Measurements from ENCODE around the gene TRIM37. TPM values are rescaled to one million over a fixed set of nuclear protein-coding genes. Genes with fewer than 3 reads are reported as not detected.

Gene TRIM37
- total RNA-seq, 1 donor from 2014 or later: 31.4 TPM

DNA sequence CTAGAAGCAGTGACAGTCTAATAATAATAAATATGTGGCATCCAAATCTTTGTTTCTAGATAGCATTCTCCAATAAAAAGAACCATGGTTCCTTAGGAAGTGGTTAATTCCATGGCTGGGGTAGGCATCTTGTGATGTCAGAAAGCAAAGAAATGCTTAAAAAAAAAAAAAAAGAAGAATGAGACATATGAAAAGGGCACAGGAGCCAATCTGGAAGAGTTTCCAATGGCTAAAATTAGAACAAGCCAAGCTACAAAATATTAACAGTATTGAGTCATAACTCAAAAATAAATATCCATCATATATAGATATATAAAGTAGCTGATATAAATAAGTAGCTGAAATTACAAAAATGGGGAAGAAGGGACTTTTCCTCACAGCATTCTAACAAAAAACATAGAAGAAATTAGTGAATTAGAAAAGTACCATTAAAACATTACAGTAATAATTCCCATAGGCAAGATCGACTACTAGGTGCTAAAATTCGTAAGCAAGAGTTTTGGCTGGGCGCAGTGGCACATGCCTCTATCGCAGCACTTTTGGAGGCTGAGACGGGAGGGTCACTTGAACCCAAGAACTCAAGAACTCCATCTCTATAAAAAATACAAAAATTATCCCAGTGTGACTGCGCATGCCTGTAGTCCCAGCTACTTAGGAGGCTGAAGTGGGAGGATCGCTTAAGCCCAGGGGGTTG, 111.3 kb downstream of the TRIM37 start:
- H3K27me3 Mint-ChIP-seq (ENCODE audit: low read depth): no peaks in the 10 kb centered on the region
- intact Hi-C loops (cut with micrococcal nuclease): no loop called here
- H3K4me3 Mint-ChIP-seq (ENCODE audit: low read depth): no peak overlapping the region

GRCh38 chr17:58993311-58993710, 113.4 kb downstream of the TRIM37 start:
- Mint-ChIP-seq H3K36me3 (ENCODE audit: low read depth) (peaks cover 19% of the 10 kb centered on the region), H3K4me1 (ENCODE audit: low read depth) (peaks cover 12% of the 10 kb centered on the region), H3K4me3 (ENCODE audit: low read depth) (no peak overlapping the region), H3K27me3 (ENCODE audit: low read depth) (no peaks in the 10 kb centered on the region), H3K27ac (peak overlapping the region; percentile 38), H3K9me3 (no peaks in the 10 kb centered on the region)
- intact Hi-C loops (cut with micrococcal nuclease): no loop called here
- no peak for DNase-seq (ENCODE audit: low spot score)

More for the DNA sequence above, 111.3 kb downstream of the TRIM37 start:
- H3K36me3 Mint-ChIP-seq (ENCODE audit: low read depth): peaks cover 31% of the 10 kb centered on the region
- H3K9me3 Mint-ChIP-seq: no peaks in the 10 kb centered on the region
- no peak overlapping the region for H3K27ac Mint-ChIP-seq
- no peak for DNase-seq (ENCODE audit: low spot score)
- peaks cover 12% of the 10 kb centered on the region for H3K4me1 Mint-ChIP-seq (ENCODE audit: low read depth)

DNA sequence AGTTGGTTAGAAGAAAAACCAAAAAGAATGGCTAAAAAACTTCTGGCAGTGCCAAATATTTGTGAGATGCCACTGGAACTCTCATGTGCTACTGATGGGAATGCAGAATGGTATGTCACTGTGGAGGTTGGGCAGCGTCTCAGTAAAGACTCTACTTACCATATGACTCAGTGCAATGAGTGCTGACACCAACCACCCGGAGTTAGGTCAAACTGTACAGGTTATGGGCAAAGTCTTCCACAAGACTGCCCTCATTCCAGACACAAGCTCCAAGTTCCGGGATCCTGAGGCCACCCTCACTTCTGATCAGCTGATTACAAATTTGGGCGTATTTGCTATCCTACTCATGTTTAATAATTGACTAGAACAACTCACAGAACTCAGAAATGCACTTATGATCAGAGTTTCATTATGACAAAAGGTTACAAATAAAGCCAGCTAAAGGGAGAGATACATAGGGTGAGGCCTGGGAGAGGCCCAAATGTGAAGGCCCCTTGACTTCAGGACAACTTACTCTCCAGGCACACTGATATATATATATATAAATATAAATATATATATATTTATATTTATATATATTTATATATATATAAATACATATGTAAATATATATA, 114.9 kb downstream of the TRIM37 start:
- H3K4me1 Mint-ChIP-seq (ENCODE audit: low read depth): peaks cover 12% of the 10 kb centered on the region
- intact Hi-C loops (cut with micrococcal nuclease): no loop called here
- no peak overlapping the region for H3K4me3 Mint-ChIP-seq (ENCODE audit: low read depth)
- H3K27ac Mint-ChIP-seq: peak overlapping the region; percentile 15
- no peaks in the 10 kb centered on the region for H3K9me3 Mint-ChIP-seq
- no peaks in the 10 kb centered on the region for H3K27me3 Mint-ChIP-seq (ENCODE audit: low read depth)
- peaks cover 8% of the 10 kb centered on the region for H3K36me3 Mint-ChIP-seq (ENCODE audit: low read depth)
- DNase-seq (ENCODE audit: low spot score): no peak

DNA sequence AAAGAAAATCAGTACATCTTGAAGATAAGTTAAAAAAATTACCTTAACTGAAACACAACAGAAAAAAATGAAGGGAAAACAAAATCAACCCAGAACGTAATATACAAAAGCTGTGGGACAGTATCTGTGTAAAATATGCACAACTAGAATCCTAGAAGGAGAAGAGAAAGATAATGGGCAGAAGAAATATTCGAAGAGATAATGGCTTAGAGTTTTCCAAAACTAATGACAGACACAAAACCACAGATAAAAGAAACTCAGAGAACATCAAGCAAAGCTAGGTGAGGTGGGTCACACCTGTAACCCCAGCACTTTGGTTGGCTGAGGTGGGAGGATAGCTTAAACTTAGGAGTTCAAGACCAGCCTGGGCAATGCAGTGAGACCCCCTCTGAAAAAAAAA, 117.1 kb downstream of the TRIM37 start:
- Mint-ChIP-seq H3K27ac (no peak overlapping the region), H3K27me3 (ENCODE audit: low read depth) (no peaks in the 10 kb centered on the region), H3K4me1 (ENCODE audit: low read depth) (peaks cover 12% of the 10 kb centered on the region), H3K9me3 (no peaks in the 10 kb centered on the region), H3K4me3 (ENCODE audit: low read depth) (no peak overlapping the region), H3K36me3 (ENCODE audit: low read depth) (peaks cover 6% of the 10 kb centered on the region)
- intact Hi-C loops (cut with micrococcal nuclease): no loop called here
- no peak for DNase-seq (ENCODE audit: low spot score)

DNA sequence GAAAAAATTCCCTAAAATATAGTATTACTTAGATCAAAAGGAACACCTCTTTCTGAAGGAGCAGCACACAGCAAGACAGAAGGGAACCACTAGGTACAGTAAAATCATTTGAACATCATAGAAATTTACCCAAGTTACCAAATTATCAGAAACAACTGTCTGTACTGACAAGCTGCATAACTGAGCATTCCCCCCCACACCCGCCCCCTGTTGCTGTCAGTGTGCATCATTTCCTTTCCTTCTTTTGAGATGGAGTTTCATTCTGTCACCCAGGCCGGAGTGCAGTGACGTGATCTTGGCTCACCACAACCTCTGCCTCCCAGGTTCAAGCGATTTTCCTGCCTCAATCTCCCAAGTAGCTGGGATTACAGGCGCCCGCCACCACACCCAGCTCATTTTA, 120.7 kb downstream of the TRIM37 start:
- no peak for DNase-seq (ENCODE audit: low spot score)
- Mint-ChIP-seq H3K4me1 (ENCODE audit: low read depth) (no peaks in the 10 kb centered on the region), H3K27me3 (ENCODE audit: low read depth) (no peaks in the 10 kb centered on the region), H3K9me3 (no peaks in the 10 kb centered on the region), H3K36me3 (ENCODE audit: low read depth) (peaks cover 6% of the 10 kb centered on the region), H3K27ac (no peak overlapping the region), H3K4me3 (ENCODE audit: low read depth) (no peak overlapping the region)
- intact Hi-C loops (cut with micrococcal nuclease): no loop called here

GRCh38 chr17:58985367-58985766, 121.3 kb downstream of the TRIM37 start:
- Mint-ChIP-seq H3K36me3 (ENCODE audit: low read depth) (peaks cover 6% of the 10 kb centered on the region), H3K27me3 (ENCODE audit: low read depth) (no peaks in the 10 kb centered on the region), H3K27ac (no peak overlapping the region), H3K4me1 (ENCODE audit: low read depth) (no peaks in the 10 kb centered on the region), H3K9me3 (no peaks in the 10 kb centered on the region), H3K4me3 (ENCODE audit: low read depth) (no peak overlapping the region)
- intact Hi-C loops (cut with micrococcal nuclease): no loop called here
- no peak for DNase-seq (ENCODE audit: low spot score)

- H3K4me3 Mint-ChIP-seq (ENCODE audit: low read depth): no peak overlapping the region
- no peaks in the 10 kb centered on the region for H3K27me3 Mint-ChIP-seq (ENCODE audit: low read depth)
- H3K36me3 Mint-ChIP-seq (ENCODE audit: low read depth): no peaks in the 10 kb centered on the region
- intact Hi-C loops (cut with micrococcal nuclease): no loop called here
- H3K27ac Mint-ChIP-seq: no peak overlapping the region
- DNase-seq (ENCODE audit: low spot score): no peak
- no peaks in the 10 kb centered on the region for H3K9me3 Mint-ChIP-seq
- no peaks in the 10 kb centered on the region for H3K4me1 Mint-ChIP-seq (ENCODE audit: low read depth)
These were observed 124.1 kb downstream of the TRIM37 start for GRCh38 chr17:58982626-58983025.

DNA sequence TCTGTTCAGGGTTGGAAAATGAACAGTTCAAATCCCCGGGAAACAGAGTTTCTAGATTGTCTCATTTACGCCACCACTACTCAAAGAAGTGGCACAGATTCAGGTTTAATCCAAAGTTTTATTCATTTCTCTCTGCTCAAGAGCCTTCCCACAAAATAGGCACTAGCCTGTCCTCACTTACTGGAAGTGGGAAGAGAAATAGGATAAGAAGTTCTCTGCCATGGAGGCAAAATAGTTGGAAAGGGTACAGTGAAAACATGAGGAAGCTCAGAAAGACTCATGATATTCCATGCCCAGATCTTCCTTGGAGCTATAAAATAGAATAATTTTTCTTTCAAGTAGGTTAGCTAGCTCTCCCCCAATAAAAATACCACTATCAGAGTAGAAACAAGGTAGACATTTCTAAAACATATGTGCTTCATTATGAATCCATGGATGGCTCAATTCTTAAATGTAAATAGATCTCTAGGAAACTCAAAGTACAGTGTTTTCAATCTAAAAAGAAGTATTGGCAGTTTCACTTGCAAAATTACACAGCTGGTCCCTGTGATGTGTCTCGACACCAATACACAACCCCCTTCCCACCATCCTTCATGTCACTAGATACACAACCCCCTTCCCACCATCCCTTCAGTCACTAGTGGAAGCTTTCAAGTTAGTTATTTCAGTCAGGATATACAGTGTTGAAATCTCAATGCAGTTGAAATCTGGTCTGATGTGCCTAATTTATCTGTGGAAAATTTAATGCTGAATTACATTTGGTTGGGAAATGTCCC, 125.8 kb downstream of the TRIM37 start:
- H3K4me3 Mint-ChIP-seq (ENCODE audit: low read depth): no peak overlapping the region
- intact Hi-C loops (cut with micrococcal nuclease): no loop called here
- no peaks in the 10 kb centered on the region for H3K27me3 Mint-ChIP-seq (ENCODE audit: low read depth)
- H3K9me3 Mint-ChIP-seq: no peaks in the 10 kb centered on the region
- no peaks in the 10 kb centered on the region for H3K36me3 Mint-ChIP-seq (ENCODE audit: low read depth)
- no peak for DNase-seq (ENCODE audit: low spot score)
- H3K4me1 Mint-ChIP-seq (ENCODE audit: low read depth): no peaks in the 10 kb centered on the region
- no peak overlapping the region for H3K27ac Mint-ChIP-seq

DNA sequence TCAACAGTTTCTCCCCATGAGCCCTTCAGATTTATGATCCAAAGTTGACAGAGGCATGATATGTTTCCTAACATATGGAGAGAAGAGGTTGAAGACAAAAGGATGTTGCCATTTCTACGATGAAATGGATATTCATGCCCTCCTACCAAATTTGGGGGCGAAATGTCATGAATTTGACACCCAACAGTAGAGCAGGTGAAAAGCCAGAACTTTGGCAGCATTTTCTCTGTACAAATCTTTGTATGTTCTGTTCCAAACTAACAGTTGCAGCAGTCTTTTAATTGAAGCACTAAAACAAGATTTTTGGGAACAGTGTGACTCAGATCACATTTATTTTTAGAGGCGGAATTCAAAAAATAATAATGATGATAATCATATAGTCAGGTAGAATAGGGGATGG, 130.1 kb downstream of the TRIM37 start:
- intact Hi-C loops (cut with micrococcal nuclease): no loop called here
- H3K27me3 Mint-ChIP-seq (ENCODE audit: low read depth): peaks cover 1% of the 10 kb centered on the region
- no peak overlapping the region for H3K4me3 Mint-ChIP-seq (ENCODE audit: low read depth)
- H3K27ac Mint-ChIP-seq: no peak overlapping the region
- H3K36me3 Mint-ChIP-seq (ENCODE audit: low read depth): no peaks in the 10 kb centered on the region
- H3K4me1 Mint-ChIP-seq (ENCODE audit: low read depth): no peaks in the 10 kb centered on the region
- no peaks in the 10 kb centered on the region for H3K9me3 Mint-ChIP-seq
- DNase-seq (ENCODE audit: low spot score): no peak

DNA sequence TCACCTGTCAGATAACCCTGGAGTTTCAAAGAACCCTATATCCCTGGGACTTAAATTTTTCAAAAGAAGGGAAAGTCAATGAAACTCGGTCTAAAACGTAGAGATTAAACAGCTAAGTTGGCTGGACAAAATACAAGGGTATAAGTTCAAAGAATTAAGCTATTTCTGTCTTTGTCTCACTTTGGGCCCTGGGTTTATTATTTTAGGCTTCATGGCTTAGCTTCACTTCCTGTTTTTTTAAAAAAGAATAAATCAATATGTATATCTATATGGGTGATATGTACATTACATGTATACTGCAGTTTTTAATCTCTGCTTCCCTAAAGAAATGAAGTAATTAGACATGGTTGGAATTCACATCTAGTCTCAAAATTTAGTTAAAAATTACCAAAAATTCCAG, 132.3 kb downstream of the TRIM37 start:
- H3K4me1 Mint-ChIP-seq (ENCODE audit: low read depth): no peaks in the 10 kb centered on the region
- no peak for DNase-seq (ENCODE audit: low spot score)
- no peaks in the 10 kb centered on the region for H3K36me3 Mint-ChIP-seq (ENCODE audit: low read depth)
- no peak overlapping the region for H3K27ac Mint-ChIP-seq
- no peak overlapping the region for H3K4me3 Mint-ChIP-seq (ENCODE audit: low read depth)
- H3K9me3 Mint-ChIP-seq: no peaks in the 10 kb centered on the region
- intact Hi-C loops (cut with micrococcal nuclease): no loop called here
- H3K27me3 Mint-ChIP-seq (ENCODE audit: low read depth): peaks cover 1% of the 10 kb centered on the region

DNA sequence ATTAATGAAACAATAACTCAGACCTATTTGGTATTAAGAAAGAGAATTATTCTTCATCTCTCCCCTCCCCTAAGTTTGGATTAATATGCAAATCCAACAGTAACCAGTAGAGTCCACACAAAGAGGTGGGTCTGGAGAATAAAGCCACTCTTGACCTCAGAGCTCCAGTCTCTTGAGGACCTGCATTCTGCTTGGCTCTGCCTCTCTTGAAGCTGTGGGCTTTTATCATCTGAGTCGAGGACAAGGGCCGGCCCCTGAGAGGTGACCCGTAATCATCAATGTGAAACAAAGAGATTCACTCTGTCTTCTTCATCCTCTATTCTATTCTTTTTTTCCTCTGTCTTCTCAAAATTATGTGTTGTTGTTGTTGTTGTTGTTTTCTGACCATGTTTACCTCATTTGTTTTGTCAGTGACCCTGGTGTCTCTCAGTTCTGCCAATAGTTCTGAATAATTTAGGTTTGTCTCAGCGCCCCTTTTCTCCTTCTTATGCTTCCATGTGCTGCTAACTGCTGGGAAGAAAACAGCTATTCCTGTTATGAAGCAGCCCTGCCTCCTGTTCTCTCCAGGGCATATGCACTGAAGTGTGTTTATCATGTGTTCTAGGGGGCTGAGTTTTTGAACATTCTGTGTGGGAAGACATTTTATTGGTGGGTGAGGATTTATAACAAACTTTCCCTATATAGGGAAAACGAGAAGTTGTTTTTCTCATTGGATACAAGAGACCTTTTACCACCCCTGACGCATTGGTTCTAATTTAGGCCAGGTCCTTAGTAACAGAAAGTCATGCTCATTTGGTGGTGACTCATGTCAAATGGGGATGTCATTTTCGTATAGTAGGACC, 135.8 kb downstream of the TRIM37 start:
- no peaks in the 10 kb centered on the region for H3K9me3 Mint-ChIP-seq
- intact Hi-C loops (cut with micrococcal nuclease): no loop called here
- H3K4me3 Mint-ChIP-seq (ENCODE audit: low read depth): no peak overlapping the region
- peaks cover 3% of the 10 kb centered on the region for H3K27me3 Mint-ChIP-seq (ENCODE audit: low read depth)
- H3K4me1 Mint-ChIP-seq (ENCODE audit: low read depth): peaks cover 5% of the 10 kb centered on the region
- no peak for DNase-seq (ENCODE audit: low spot score)
- no peak overlapping the region for H3K27ac Mint-ChIP-seq
- H3K36me3 Mint-ChIP-seq (ENCODE audit: low read depth): no peaks in the 10 kb centered on the region

DNA sequence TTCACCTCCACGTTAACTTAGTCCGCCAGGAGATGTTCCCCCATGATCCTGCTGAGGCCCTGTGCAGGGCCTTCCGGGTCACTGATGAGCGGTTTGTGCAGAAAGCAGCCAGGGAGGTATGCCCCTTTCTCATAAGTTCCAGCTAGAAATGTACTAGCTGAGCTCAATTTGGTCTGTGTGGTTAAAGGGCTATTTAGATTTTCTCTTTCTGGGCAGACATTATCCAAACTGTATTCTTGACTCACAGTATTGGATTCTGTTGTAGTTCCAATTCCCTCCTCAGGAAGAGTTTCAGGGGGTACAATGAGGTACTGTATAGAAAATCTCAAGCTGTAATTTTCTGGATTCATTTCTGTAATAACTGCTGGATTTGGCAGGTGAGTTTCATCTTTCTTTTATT, 137.1 kb downstream of the TRIM37 start:
- no peaks in the 10 kb centered on the region for H3K9me3 Mint-ChIP-seq
- intact Hi-C loops (cut with micrococcal nuclease): no loop called here
- H3K27me3 Mint-ChIP-seq (ENCODE audit: low read depth): peaks cover 2% of the 10 kb centered on the region
- H3K36me3 Mint-ChIP-seq (ENCODE audit: low read depth): no peaks in the 10 kb centered on the region
- no peak overlapping the region for H3K4me3 Mint-ChIP-seq (ENCODE audit: low read depth)
- DNase-seq (ENCODE audit: low spot score): no peak
- no peak overlapping the region for H3K27ac Mint-ChIP-seq
- H3K4me1 Mint-ChIP-seq (ENCODE audit: low read depth): peaks cover 5% of the 10 kb centered on the region

All from activated T-helper 2 cell treated with anti-CD3 and anti-CD28 coated beads, Interferon-gamma antibody, Interleukin-2, Interleukin-4, amounts not matched to agents 10 μg/mL and 5 μg/mL and 100 μg/mL, durations not matched to agents 14 hours and 24 hours and 36 hours (primary cell).